DMS53 (cell line): Measurements from ENCODE around the gene FARP2.
"Not testable (repeated sequence)": the region's sequence is repeated elsewhere in the genome, so short reads cannot be mapped to it uniquely, and the experiment has no call there.

ENCODE experiments used
- DNase-seq: peaks from one replicate; lab custom pipeline; 2025; lab: John Stamatoyannopoulos, UW

Gene FARP2

DNA sequence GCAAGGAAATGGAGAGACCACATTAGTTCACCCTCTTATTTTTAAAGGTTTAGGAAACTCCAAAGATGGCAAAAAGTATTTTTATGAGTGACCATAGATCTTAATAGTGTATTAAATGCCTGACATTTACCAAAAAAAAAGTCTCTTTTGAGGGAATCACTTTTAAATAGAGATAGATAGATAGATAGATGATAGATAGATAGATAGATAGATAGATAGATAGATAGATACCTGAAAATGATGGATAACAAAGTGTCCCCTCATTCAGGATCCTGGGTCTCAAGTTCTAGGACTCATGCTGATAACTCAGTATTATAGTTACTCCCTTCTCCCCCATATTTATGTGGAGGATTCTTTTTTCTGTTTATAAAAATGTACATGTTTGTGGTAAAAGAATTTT lies 52.8 kb downstream of the FARP2 start:
- no peak for DNase-seq

DNA sequence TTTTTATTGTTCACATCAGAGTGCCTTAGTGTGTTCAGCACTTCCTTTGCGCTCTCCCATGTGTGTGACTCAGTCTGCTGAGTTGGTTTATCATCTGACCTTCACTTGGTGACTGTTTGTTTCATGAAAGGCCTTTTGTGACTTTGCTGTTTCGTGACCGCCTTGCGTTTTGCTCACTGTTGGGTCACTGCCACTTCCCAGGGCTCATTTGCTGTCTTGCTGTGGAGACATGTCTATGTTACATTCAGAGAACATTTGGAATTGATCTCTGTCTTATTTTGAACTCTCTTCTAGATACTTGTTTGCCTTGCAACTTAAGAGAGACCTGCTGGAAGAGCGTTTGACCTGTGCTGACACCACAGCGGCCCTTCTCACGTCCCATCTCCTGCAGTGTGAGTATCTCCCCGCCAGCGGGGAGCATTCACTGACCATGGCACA lies 54.7 kb downstream of the FARP2 start:
- no peak for DNase-seq

GRCh38 chr2:241412144-241412543 lies 56.1 kb downstream of the FARP2 start:
- peak; percentile 45 for DNase-seq

DNA sequence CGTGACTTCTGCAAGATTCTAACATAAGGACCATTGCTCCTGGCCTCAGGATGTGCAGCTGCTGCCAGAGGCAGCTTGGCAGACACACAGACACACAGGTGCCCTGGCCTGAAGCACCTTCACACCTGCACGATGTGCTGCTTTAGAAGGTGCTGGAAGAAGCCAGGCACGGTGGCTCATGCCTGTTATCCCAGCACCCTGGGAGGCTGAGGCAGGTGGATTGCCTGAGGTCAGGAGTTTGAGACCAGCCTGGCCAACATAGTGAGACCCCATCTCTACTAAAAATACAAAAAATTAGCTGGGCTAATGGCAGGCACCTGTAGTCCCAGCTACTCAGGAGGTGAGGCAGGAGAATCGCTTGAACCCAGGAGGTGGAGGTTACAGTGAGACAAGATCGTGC lies 57.4 kb downstream of the FARP2 start:
- not testable (repeated sequence) for DNase-seq

GRCh38 chr2:241413929-241414580 lies 58.0 kb downstream of the FARP2 start:
- DNase-seq, result peak; percentile 43

DNA sequence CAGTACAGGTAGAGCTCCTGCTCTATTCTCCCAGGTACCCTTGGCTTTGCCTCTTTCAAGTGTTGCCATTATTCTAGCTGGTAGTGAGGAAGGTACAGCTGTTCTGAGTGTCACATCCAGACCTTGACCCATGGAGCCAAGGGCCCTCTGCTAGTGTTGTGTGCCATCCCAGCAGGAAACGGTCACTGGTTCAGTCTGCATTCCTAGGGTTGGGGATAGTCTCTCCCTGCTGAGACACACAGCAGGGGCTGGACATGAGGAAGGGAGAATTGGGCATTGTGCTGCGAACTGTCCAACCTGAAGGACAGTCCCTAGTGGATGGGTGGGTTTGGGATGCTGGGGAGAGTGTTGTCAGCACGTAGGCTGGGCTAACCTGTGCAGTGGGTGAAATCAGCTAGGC lies 59.1 kb downstream of the FARP2 start:
- no peak for DNase-seq

DNA sequence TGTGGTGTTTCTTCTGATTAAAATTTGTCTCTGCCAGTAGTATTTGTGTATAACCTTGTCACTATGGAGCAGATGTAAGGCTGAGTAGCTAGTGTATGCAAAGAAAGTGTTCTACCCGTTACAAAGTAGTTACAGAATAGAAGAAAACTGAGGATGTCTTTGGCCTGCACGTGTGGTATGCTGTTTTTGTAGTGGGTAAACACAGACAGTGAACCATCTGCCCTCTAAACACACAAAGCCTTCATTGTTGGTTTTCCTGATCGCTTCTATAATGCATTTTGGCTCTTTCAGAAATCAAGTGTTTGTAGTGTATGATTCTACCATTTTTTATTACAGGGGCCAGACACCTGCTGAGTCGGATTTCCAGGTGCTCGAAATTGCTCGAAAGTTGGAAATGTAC lies 61.5 kb downstream of the FARP2 start:
- peak; percentile 95 for DNase-seq

- DNase-seq, result no peak
Observed at GRCh38 chr2:241421330-241421729, 65.2 kb downstream of the FARP2 start.

GRCh38 chr2:241421942-241422341 lies 65.9 kb downstream of the FARP2 start:
- DNase-seq, result not testable (repeated sequence)

- no peak for DNase-seq
Observed at GRCh38 chr2:241422350-241422749, 66.3 kb downstream of the FARP2 start.

- DNase-seq, result not testable (repeated sequence)
Observed at GRCh38 chr2:241423489-241423888, 67.4 kb downstream of the FARP2 start.

- DNase-seq, result no peak
Observed at GRCh38 chr2:241425368-241425767, 69.3 kb downstream of the FARP2 start.

DNA sequence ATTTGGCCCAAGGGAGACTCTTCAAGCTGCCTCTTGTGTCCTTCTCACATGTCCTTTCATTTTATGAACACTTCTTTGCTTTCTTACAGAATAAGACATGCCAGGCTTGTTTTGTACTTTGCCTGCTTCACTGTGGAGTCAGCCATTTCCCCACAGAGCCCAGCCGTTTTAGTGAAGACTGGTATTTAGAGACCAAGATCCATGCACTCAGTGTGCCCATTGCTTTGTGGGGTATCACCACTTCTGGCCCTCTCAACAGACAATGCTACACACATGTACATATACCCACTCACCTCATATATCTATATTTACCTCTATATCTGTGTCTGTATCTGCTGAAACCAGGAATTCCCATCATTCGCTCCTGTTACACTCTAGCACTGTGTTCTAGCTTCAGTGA lies 74.1 kb downstream of the FARP2 start:
- DNase-seq, result no peak

DNA sequence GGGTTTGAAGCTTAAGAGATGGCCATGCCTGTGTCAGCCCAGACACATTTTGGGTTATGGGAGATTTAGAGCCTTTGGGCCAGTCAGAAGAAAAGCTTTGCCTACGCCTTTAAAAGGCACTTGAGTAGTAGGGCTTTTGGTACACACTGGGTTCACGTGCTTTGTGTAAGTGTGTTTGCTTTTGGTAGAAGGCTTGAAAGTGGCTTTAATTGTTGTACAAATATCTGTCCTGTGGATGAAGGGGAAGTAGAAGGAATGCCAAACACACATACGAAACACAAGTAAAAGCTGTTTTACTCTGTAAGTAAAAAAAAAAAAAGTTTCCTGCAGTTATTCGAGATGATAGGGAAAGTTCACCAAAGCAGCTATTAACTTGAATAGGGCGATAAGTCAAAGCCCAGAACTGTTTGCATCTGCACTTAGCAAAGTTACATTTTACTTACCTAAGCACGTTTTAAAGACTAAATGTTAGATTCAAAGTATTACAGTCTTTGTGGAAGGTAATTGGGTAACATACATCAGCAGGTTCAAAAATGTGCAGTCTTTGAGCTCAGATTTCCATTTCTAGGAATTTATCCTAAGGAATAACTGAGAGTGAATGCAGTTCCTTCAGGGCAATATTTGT lies 76.9 kb downstream of the FARP2 start:
- DNase-seq, result peak; percentile 84

DNA sequence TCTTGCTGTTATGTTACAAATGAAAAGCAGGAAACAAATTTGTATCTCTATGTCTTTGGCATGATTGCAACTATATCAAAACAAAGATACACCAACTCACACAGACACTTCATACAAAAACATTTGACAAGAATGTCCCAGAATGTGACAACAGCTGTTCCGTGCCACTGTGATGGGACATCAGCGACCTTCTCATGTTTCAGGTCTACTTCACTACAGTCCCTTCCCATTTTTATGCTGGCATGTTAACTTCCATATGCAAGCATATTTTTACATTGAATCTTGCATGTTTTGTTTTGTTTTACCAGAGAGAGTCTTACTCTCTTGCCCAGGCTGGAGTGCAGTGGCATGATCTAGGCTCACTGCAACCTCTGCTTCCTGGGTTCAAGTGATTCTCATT lies 81.1 kb downstream of the FARP2 start:
- no peak for DNase-seq

- no peak for DNase-seq
Observed at GRCh38 chr2:241441492-241441891, 85.4 kb downstream of the FARP2 start.

GRCh38 chr2:241443486-241444223 lies 87.6 kb downstream of the FARP2 start:
- DNase-seq, result no peak

DNA sequence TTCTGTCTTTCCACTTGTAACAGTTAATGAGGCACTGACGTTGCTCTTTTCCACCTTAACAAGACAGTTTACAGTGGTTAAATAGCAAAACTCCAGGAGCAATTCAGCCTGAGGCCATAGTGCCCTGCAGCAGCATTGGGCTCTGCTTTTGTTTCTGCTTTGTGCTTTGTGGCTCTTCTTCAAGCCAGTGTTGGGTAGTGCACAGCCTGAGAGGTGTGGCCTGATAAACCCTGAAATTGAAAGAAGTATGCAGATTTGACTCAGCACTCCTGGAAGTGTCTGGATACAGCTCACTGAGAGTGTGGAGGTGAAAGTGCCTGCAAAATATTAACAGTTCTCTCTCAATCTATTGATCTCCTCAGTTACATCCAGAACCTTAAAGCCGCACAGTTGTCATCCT lies 89.3 kb downstream of the FARP2 start:
- DNase-seq, result no peak

DNA sequence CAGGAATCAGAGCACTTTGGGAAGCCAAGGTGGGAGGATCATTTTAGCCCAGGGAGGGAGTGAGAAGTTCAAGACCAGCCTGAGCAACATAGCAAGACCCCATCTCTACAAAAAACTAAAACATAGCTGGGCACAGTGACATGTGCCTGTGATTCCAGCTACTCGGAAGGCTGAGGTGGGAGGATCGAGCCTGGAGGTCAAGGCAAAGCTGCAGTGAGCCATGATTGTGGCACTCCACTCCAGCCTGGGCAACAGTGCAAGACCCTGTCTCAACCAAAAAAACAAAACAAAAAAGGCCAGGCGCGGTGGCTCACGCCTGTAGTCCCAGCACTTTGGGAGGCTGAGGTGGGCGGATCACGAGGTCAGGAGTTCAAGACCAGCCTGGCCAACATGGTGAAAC lies 94.0 kb downstream of the FARP2 start:
- DNase-seq, result not testable (repeated sequence)

- DNase-seq, result no peak
Observed at GRCh38 chr2:241451840-241452506, 95.9 kb downstream of the FARP2 start.

DNA sequence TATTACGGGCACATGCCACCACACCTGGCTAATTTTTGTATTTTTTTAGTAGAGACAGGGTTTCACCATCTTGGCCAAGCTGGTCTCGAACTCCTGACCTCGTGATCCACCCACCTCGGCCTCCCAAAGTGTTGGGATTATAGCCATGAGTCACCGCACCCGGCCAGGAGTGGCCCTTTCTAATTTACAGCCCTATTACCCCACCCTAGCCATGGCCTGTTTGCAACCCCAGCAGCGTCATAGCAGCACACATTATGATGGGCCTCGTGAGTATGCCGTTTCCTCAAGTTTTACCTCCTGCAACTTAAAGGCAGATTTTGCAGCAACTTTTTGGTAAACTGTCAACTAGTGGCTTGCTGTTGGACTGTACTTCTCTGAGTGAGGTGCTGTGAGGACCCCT lies 97.8 kb downstream of the FARP2 start:
- not testable (repeated sequence) for DNase-seq

GRCh38 chr2:241454837-241455485 lies 98.9 kb downstream of the FARP2 start:
- no peak for DNase-seq
